NCI-H2107 (cell line): ENCODE data around the gene HRH2.
"Not testable (repeated sequence)": the region's sequence is repeated elsewhere in the genome, so short reads cannot be mapped to it uniquely, and the experiment has no call there.

Source experiments
- DNase-seq: peaks from one replicate; lab custom pipeline; 2025; lab: John Stamatoyannopoulos, UW

The HRH2 gene

DNA sequence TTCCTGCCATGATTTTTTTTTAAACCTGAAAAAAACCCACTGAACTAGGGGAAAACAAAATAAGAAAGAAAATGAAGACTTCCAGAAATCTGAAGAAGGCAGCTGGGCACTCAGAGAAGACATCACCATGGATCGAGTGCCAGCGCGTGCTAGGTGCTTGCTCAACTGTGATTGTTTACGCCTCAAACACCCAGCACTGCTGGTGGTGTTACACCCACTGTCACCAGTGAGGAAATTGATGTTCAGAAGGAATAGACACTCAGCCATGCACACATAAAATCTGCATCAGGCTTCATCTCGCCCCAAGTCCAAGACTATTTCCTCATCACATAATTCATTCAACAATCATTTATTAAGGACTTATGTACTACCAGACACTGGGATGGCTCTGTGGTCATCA lies 82.1 kb downstream of the HRH2 start:
- DNase-seq = no peak

DNA sequence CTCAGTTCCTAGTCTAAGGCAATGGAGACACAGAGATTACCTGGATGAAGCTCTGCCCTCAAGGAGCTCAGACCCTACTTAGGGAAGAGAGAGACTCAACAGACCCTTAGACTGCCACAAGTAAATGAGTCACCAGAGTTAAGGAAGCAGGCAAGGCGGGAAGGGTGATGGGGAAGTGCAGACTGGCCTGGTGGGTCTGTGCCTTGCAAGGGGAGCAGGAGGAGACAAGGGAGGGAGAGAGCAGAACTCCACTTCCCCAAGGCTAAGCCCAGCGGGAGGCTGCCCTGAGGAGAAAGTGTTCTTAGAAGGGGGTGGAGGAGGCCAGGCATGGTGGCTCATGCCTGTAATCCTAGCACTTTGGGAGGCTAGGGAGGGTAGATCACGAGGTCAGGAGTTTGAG lies 83.7 kb downstream of the HRH2 start:
- no peak for DNase-seq

DNA sequence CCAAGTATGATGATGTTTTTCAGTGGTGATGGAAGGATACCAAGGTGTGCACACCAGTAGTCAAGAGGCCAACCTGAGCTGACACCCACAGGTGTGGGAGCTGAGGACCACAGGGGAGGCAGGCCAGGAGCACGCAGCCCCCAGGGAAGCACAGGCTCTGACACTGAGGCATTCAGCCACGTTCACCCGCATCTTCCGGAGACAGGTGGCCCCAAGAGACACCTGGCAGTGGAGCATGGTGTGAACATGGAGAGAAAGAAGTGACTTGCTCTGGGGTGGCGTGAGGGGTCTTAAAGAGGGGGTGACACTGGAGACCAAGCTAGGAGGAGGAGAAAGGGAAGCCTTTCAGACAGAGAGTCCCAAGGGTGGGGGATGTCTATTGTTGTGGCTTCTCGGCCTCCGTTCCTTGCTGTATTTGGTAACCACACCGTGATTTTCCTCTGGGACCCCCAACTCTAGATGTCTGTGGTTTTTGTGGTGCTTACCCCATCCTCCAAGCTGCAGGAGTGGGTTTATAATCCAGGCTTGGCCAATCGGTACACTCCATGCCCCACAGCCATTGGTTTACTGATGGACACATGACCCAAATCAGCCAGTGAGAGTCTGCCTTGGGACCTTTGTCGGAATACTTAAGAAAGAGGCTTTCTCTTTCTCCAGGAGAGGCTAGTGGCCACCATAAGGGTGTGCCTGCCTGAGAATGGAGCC lies 84.6 kb downstream of the HRH2 start:
- no peak for DNase-seq

DNA sequence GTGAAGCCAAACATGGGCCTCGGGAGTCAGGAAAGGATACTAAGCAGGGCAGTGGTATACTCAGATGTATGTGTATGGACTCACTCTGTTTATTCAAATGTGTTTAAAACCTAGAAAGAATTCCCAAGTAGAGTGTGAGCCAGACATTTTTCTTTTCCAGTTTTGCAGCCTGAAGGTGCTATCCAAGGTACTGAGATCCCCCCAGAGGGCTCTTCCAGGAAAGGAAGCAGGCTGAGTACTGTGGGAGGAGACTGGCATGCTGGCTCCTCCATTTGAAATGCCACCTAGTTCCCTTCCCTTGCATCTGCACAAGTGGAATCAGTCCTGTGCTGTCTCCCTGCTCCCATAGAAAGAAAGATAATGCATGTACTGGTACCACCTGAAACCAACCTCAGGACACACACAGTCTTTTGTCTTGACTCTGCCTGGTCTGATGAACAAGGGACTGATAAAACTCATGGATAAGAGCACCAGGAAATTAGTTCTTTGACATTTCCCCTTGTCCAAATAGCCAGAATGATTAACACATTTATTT lies 85.9 kb downstream of the HRH2 start:
- no peak for DNase-seq

DNA sequence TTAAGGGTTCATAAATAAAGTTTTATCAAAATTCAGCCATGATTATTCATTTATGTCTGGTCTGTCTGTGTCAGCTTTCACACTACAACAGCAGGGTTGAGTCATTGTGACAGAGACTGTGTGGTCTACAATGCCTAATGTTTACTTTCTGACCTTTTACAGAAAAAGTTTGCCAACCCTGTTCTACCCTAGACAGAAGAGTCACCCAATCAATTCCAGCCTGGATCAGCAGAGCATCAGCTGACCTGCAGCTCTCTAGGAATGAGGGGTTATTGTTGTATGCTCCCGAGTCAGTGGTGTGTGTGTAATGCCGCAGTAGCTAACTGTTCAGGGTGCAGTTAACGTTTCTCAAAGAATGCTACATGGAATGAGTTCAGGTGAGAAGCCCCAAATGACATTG lies 87.3 kb downstream of the HRH2 start:
- DNase-seq = no peak

DNA sequence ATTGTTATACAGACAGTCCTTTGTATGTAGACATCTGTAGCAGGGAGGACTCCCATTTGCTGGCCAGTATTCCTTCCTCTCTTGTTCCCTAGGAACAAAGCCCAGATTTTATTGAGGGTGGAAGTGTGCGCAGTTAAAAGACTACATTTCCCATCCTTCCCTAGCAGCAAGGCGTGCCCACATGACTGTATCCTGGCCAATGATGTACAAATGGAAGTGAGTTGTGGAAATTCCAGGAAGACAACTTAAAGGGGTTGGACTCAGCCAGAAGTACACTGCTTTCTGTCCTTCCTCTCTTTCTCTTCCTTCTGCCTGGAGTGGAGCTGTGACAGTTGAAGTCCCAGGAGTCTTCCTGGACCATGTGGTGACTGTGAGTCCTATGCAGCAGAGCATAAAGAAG lies 89.0 kb downstream of the HRH2 start:
- no peak for DNase-seq

DNA sequence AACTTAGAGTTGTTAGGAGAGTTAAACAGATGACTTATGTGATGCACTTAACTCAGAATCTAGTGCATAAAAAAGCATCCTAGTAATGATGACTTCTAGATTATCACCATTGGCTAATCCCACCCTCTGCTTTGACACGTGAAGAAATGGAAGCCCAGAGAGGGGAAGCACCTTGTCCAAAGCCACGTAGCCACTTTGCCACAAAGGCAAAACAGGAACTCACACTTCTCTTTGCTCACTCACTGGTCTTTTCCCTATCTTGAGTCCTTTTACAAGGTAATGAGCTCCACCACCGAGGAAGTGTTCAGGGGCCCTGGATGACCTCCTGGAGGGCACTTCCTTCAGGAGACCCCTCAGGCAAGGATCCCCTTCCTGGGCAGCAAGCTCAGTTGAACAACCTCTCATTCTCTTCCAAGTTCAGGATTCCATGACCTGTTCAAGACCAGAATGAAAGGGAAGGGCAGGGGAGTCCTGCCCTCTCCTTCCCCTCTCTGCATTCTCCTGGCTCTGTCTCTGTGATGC lies 89.7 kb downstream of the HRH2 start:
- DNase-seq = no peak

DNA sequence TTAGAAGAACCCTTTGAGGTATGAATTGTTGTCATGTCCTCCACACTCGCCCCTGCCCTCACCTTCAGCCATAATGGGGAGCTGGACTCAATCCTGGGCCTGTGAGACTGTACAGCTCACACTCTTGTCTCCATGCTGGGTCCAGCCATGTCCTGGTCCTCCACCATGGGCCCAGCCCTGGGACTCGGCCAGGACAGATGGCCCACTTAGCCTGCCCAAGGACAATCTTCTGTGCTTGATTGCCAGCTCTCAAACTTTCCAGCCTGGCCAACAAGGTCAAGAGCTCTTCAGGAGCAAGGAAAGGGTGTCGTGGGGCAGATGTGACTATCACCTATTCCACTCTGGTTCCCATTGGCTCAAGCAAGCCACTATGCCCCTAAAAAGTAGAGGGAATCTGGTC lies 90.8 kb downstream of the HRH2 start:
- no peak for DNase-seq

DNA sequence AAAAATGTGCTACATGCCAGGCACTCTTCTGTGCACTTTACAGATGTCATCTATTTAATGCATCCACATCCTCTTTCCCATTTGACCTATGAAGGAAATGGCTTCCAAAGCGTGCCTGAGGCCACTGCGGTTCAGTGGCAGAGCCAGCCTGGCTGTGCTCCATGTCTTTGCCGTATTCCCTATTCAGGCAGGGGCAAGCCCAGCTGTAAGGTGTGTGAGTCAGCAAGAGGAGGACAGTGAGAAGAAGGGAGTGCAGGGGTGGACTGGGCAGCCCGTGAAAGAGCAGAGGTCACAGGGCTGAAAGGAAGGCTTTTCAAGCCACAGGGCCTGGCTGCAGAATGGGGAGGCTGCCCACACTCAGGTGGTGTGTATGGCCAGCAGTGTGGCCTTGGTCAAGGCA lies 91.7 kb downstream of the HRH2 start:
- no peak for DNase-seq

DNA sequence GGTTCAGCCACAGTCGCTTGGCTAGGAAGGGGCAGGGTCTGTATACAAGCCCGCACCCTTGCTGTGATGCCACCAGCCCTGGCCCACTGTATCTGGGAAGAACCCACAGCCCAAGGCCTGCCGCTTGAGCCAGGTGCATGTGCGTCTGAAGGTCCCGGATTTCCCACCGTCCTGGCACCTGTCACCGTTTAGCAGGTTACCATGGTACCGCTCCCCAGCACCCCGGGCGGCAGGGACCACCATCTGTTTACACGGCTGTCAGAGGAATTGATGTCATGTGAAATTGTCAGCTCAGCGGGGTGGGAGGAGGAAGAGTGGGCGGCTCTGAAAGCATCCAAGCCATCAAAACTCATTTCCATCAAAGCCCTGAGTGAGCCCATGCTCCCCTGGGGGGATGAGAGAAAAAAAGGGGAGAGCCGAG lies 92.7 kb downstream of the HRH2 start:
- DNase-seq = no peak

DNA sequence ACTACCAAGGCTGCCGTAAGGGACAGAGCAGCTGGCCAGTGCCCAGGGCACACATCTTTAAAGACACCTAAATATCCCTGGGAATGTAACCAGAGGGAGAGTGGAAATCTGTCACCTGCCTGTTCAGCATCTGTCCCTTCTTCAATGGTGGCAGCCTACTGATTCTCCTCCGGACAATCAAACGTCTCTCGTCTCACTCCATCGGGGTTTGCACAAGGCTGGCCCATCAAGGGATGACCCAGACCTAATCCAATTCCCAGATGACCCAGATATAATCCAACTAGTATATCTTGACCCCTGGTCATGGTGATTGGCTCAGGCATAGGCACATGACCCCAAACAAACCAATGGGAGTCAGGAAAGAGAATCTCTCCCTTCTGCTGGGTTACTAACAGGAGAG lies 93.5 kb downstream of the HRH2 start:
- no peak for DNase-seq

DNA sequence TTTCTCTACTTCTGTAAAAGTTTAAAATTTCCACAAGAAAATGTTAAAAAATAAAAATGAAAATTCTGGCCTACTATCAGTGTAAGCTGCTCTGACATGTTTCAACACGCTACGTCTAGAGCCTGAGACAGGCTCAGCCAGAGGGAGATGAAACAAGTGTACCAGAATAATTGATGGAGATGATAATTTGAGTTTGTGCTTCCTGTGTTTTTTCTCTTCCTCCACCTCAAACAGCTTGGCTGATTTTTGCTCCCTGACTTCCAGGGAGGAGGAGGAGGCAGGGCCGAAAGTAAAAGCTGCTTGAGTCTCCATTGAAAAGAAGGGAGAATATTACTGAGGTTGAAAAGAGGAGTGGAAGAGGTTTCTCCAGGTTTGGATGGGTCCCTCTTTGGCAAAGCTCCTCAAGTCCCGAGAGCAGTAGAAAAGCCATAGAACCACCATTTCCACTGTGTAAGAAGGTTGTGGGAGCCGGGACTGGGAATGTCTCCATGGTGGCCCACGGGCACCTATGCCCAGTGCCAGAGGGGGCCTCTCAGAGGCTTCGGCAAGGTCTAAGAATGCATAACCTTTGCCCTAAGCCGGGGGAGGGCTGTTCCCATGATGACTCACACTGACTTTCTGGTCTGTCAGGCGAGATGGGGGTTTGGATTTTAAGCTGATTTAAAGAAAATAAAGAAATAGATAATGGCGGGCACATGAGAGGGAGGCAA lies 95.1 kb downstream of the HRH2 start:
- DNase-seq = no peak

DNA sequence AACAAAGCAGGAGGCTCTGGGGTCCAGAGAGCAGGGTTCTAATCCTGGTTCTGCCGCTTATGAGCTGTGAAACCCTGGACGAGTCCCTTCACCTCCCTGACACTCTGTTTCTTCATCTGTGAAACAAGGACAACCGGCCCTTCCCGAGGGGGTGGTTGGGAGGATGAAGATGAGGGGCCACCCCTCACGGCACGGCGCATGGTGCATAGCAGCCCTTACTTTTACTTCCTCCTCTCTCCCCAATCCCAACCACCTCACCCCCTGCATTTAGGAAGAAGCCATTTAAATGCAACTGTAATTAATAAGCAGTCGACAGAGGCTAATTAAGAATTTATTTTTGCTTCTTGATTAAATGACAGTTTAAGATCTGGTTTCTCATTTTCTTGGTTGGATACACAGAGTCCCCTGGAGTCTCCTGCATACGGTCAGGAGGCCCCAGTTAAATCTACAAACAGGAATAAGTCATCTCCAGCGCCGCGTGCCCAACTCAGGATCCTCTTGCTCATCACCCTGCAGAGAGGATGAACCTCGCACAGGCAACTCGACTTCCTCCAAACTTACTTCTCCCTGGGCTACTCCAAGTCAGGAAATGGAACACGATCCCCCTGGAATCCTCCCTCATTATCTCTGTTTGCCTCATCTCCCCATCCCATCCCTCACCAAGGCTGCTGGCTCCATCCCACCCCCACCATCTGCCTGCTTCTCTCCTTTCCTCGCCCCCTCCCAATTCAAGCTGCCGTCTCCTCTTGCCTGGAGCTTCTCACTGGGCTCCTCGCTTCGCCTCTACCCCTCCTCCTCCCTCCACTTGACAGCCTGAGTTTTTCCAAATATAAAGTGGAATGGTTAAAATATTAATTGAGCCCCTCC lies 95.9 kb downstream of the HRH2 start:
- no peak for DNase-seq

DNA sequence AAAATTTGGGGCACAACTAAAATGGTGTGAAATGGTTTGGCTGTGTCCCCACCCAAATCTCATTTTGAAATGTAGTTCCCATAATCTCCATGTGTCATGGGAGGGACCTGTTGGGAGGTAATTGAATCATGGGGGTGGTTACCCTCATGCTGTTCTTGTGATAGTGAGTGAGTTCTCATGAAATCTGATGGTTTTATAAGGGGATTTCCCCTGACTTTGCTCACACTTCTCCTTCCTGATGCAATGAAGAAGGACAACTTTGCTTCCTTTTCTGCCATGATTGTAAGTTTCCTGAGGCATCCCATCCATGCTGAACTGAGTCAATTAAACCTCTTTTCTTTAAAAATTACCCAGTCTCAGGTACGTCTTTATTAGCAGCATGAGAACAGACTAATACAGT lies 102.1 kb downstream of the HRH2 start:
- not testable (repeated sequence) for DNase-seq
